ENCODE data around the gene PLEKHB2. TPM values are rescaled to one million over a fixed set of nuclear protein-coding genes. Genes with fewer than 3 reads are reported as not detected.

The PLEKHB2 gene
- polyA plus RNA-seq, 1 experiment = 70.5 TPM

- no peak for DNase-seq (ENCODE audit: low read depth, low spot score)
- no peak for TF ChIP-seq CTCF (IDR thresholded peaks at IDR 0.05; ENCODE audit: low read depth, low read length)
- no peaks in the 10 kb centered on the region for H3K27me3 ChIP-seq (ENCODE audit: control insufficient read depth, insufficient read depth, low read length)
- CTCF ChIA-PET = no interaction called here
- POLR2A ChIA-PET = no interaction called here
- no peak overlapping the region for H3K27ac ChIP-seq (ENCODE audit: low read depth, low read length)
- H3K4me3 ChIP-seq (ENCODE audit: low read depth, low read length) = no peak overlapping the region
- H3K9me3 ChIP-seq (ENCODE audit: control insufficient read depth, insufficient read depth, low read length) = no peaks in the 10 kb centered on the region; the same call in 1 of the 2 replicates
These were observed 46.3 kb downstream of the PLEKHB2 start for GRCh38 chr2:131151398-131151797.

GRCh38 chr2:131152074-131152473 is 46.9 kb downstream of the PLEKHB2 start:
- Histone ChIP-seq H3K27me3 (ENCODE audit: control insufficient read depth, insufficient read depth, low read length) (no peaks in the 10 kb centered on the region), H3K4me3 (ENCODE audit: low read depth, low read length) (no peak overlapping the region), H3K9me3 (ENCODE audit: control insufficient read depth, insufficient read depth, low read length) (no peaks in the 10 kb centered on the region; the same call in 1 of the 2 replicates), H3K27ac (ENCODE audit: low read depth, low read length) (no peak overlapping the region)
- TF ChIP-seq CTCF (IDR thresholded peaks at IDR 0.05; ENCODE audit: low read depth, low read length) = no peak
- CTCF ChIA-PET = interaction anchor here (0.7 kb wide), 1 partner anchor 259 kb away, joined by 3 read pairs; no protein-coding TSS in a partner anchor
- POLR2A ChIA-PET = no interaction called here
- no peak for DNase-seq (ENCODE audit: low read depth, low spot score)

GRCh38 chr2:131153529-131153928 is 48.4 kb downstream of the PLEKHB2 start:
- CTCF ChIA-PET = interaction anchor here (0.6 to 2.0 kb wide), 11 partner anchors 10 to 1979 kb away, joined by 3 to 13 read pairs (median 3); no protein-coding TSS in a partner anchor

DNA sequence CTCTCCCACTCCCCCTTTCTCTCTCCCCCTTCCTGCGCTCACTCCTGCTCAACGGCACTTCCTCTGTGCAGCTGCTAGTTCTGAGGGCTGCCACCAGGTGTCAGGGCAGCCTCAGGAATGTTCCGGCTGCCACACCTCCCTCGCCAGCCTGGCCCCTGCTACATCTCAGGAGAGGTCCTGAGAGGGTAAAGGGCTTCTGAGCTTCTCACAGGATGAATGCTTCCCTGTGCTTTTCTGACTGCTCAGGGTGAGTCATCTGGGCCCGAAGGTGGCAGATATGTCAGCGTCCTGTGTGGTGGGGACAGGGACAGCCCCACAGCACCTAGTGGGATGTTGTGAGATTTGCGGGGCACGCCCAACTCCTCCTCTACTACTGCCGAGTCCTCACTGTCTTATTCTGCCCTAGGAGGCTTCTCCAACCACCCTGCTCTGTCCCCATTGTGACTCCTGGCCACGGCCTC is 49.0 kb downstream of the PLEKHB2 start:
- no peaks in the 10 kb centered on the region for H3K27me3 ChIP-seq (ENCODE audit: control insufficient read depth, insufficient read depth, low read length)
- ChIA-PET CTCF (interaction anchor here (0.5 to 2.0 kb wide), 15 partner anchors 9 to 1978 kb away, joined by 3 to 13 read pairs (median 3); no protein-coding TSS in a partner anchor), POLR2A (no interaction called here)
- H3K9me3 ChIP-seq (ENCODE audit: control insufficient read depth, insufficient read depth, low read length) = no peaks in the 10 kb centered on the region; the same call in 1 of the 2 replicates
- H3K4me3 ChIP-seq (ENCODE audit: low read depth, low read length) = no peak overlapping the region
- no peak overlapping the region for H3K27ac ChIP-seq (ENCODE audit: low read depth, low read length)
- TF ChIP-seq CTCF (IDR thresholded peaks at IDR 0.05; ENCODE audit: low read depth, low read length) = peak; percentile 88
- peak; percentile 13 for DNase-seq (ENCODE audit: low read depth, low spot score)

More at GRCh38 chr2:131153529-131153928, 48.4 kb downstream of the PLEKHB2 start:
- no peak for TF ChIP-seq CTCF (IDR thresholded peaks at IDR 0.05; ENCODE audit: low read depth, low read length)
- no peaks in the 10 kb centered on the region for H3K27me3 ChIP-seq (ENCODE audit: control insufficient read depth, insufficient read depth, low read length)
- no peaks in the 10 kb centered on the region; the same call in 1 of the 2 replicates for H3K9me3 ChIP-seq (ENCODE audit: control insufficient read depth, insufficient read depth, low read length)
- H3K4me3 ChIP-seq (ENCODE audit: low read depth, low read length) = no peak overlapping the region
- POLR2A ChIA-PET = no interaction called here
- no peak overlapping the region for H3K27ac ChIP-seq (ENCODE audit: low read depth, low read length)
- no peak for DNase-seq (ENCODE audit: low read depth, low spot score)

DNA sequence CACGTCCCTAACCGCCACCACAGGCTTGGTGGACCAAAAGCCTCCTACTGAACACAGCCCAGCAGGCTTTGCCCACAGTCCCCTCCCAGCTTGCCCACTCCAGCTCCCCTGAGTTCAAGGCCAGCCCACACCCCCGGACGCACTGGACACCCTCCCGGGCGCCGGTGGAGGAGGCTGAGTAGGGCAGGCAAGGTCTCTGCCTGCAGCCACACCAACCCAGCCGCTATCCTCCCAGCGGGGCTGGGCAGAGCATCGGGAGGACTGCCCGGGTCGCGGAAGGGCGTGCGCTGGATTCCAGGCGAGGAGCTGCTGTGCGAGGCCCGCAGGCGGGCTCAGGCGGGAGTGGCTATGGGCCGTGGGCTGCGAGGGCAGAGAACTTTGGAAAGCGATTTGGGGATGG is 49.5 kb downstream of the PLEKHB2 start:
- DNase-seq (ENCODE audit: low read depth, low spot score) = no peak
- ChIA-PET CTCF (interaction anchor here (0.5 to 2.0 kb wide), 14 partner anchors 8 to 523 kb away, joined by 3 to 13 read pairs (median 3); no protein-coding TSS in a partner anchor), POLR2A (no interaction called here)

More for the DNA sequence above, 49.5 kb downstream of the PLEKHB2 start:
- no peak overlapping the region for H3K4me3 ChIP-seq (ENCODE audit: low read depth, low read length)
- TF ChIP-seq CTCF (IDR thresholded peaks at IDR 0.05; ENCODE audit: low read depth, low read length) = no peak
- no peaks in the 10 kb centered on the region; the same call in 1 of the 2 replicates for H3K9me3 ChIP-seq (ENCODE audit: control insufficient read depth, insufficient read depth, low read length)
- no peak overlapping the region for H3K27ac ChIP-seq (ENCODE audit: low read depth, low read length)
- H3K27me3 ChIP-seq (ENCODE audit: control insufficient read depth, insufficient read depth, low read length) = no peaks in the 10 kb centered on the region
